NCI-H1105 treated with DMSO at 0.1 percent for 48 hours (cell line): Measurements from ENCODE around the gene SECISBP2L.
"Not testable (repeated sequence)": the region's sequence is repeated elsewhere in the genome, so short reads cannot be mapped to it uniquely, and the experiment has no call there.

ENCODE experiments used
- DNase-seq: peaks from one replicate; lab custom pipeline; 2025; lab: John Stamatoyannopoulos, UW

The SECISBP2L gene, protein sequence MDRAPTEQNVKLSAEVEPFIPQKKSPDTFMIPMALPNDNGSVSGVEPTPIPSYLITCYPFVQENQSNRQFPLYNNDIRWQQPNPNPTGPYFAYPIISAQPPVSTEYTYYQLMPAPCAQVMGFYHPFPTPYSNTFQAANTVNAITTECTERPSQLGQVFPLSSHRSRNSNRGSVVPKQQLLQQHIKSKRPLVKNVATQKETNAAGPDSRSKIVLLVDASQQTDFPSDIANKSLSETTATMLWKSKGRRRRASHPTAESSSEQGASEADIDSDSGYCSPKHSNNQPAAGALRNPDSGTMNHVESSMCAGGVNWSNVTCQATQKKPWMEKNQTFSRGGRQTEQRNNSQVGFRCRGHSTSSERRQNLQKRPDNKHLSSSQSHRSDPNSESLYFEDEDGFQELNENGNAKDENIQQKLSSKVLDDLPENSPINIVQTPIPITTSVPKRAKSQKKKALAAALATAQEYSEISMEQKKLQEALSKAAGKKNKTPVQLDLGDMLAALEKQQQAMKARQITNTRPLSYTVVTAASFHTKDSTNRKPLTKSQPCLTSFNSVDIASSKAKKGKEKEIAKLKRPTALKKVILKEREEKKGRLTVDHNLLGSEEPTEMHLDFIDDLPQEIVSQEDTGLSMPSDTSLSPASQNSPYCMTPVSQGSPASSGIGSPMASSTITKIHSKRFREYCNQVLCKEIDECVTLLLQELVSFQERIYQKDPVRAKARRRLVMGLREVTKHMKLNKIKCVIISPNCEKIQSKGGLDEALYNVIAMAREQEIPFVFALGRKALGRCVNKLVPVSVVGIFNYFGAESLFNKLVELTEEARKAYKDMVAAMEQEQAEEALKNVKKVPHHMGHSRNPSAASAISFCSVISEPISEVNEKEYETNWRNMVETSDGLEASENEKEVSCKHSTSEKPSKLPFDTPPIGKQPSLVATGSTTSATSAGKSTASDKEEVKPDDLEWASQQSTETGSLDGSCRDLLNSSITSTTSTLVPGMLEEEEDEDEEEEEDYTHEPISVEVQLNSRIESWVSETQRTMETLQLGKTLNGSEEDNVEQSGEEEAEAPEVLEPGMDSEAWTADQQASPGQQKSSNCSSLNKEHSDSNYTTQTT

DNA sequence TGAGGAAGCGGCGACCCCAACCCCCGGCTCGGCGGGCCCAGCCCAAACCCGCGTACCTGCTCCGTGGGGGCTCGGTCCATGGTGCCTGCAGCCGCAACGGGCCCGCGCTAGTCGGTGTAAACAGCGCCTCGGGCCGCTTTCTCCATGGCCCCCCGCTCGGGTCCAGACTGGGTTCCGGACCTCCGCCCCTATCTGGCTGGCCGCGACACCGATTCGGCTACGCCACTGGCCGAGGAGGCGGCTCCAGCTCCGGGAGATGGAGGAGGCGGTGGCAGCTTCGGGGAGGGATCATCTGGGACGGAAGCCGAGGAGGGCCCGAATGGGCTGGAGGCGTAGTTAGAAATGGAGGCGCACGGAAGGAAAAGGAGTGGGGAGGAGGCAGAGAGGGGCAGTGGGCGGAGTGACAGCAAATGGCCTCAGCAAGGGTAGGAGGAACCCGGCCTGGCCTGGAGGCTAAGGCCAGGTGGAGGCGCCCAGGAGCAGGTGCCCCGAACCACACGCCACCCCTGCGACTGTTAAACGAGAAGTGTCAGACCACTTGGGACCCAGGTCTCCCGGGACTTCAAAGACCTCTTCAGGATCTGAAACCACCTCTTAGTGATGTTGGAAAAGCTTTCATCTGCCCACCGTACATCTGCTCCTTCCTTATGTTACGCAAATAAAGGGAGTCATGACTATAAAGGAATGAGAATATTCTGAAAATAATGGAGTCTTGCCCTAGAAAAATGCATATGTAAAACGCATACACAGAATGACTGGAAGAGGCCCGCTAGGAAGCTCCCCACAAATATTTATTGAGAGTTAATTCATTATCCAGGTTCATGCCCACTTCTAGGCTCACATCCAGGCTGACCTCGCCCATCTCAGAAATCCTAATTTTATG lies at the start of gene SECISBP2L:
SECISBP2L (minus strand) TSS at position 227 of the 883 bp plus-strand sequence; CDS start at position 80, 147 bp downstream.
- peak; percentile 80 for DNase-seq

DNA sequence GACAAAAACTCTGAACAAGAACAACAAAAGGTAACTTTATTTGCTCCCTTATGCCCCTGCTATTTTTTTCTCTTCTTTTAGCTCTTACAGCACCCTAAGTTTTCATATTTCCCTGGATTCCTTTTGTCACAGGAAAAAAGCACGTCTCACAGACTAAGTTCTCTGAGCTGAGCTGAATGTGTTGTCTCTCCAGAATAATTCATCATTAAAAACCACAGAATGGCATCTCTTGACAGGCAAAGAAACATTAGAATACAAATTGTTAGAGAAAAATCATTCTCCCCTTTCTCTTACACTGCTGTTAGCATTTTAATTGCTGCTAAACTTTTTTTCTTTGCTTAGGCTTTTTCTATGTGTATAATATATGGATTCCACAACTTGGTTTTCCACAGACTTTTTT lies 48.7 kb upstream of the SECISBP2L start:
- DNase-seq = no peak

DNA sequence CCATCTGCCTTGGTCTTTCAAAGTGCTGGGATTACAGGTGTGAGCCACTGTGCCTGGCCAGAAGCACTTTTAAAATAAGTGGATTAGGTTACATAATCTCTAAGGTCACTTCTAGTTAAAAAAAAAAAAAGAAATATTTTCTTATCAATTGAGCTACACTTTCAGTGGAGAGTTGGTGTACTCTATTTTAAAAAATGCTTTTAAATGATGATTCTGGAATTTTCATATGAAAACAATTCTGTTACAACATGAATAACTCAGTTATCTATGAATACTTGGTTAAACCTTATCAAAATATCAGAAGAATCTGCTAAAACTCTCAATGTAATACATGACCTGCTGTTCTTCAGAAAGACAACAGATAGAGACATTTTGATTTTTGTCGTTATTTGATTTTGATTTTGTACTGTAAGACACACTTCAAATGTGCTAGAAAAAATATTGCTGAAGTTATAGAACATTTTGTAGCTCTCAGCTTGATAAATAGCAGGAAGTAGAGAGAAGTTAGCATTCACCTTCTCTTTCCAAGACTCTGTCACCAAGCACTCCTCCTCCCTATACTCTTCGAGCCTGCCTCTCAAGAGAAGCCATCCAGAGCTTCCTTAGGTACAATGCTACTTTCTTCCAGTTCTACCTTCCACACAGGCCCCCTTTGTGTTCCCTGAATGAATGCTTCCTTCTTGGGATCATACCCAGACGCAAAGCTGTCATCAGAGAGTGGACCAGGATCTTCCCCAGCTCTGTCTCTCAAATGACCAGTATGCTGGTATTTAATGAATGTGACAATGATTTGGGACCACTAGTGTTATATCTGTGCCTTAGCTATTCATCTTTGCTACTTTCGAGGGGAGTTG lies 47.2 kb upstream of the SECISBP2L start:
- no peak for DNase-seq

DNA sequence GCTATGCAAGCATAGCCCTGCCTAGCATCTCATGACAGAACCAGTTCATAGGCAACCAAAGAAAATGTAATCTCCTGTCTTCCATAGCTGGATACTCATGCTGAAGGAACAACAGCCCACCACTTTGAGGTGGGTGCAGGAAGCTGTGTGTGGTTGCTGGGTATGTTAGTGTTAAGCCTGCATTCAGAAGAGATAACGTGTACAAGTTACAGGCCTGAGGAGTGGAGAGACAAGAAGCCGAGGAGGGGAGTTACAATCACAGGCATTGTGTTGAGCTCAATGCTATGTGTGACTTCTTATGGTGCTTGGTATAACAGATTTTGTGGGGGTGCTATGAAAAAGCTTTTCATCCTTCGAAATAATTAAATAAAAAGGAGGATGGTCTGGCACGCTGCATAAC lies 42.8 kb upstream of the SECISBP2L start:
- DNase-seq = no peak

DNA sequence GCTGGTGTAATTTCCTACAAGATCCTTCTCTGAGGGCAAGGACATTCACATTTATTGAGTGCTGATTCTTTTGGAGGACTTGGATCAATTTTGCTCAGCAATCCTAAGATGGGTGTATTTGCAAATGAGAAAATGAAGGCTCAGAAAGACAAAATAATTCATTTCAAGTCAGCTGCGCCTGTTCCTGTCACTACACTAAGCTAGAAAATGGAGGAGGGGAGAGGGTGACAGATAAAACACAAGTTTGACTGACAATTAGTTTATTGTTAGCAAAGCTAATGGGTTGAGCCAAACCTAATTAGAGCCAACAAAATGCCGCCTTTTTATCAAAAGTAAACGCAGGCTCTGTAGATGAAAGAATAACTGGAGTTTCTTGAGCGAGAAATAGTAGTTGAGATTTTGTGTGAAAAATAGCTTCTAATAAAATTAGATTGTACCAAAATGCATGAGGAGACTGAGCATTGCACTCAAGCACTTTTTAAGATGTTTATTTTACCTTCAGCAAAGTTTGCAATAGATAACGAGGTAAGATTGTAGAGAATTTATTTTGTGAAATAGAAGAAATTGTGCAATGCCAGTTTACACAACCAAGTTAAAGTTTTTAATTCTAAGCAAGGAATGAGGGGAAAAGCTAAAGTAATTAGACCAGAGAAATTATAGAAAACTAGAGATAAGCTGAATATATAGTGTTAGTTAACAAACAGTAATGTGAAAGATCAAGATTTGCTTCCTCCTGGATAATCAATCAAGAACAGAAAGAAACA lies 39.6 kb upstream of the SECISBP2L start:
- DNase-seq = no peak

DNA sequence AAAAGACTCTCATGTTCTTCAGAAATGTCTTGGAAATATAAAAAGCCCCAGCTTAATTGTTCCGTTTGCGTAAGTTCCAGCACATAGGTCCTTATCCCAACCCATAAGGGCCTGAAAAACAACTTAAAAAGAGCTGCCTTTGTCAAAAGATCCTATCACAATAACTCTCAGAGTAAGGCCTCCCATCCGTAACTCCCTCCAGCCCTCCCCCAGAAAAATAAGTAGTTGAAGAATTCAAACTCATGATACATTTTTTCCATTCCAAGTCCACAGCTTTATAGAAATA lies 38.0 kb upstream of the SECISBP2L start:
- DNase-seq = no peak

DNA sequence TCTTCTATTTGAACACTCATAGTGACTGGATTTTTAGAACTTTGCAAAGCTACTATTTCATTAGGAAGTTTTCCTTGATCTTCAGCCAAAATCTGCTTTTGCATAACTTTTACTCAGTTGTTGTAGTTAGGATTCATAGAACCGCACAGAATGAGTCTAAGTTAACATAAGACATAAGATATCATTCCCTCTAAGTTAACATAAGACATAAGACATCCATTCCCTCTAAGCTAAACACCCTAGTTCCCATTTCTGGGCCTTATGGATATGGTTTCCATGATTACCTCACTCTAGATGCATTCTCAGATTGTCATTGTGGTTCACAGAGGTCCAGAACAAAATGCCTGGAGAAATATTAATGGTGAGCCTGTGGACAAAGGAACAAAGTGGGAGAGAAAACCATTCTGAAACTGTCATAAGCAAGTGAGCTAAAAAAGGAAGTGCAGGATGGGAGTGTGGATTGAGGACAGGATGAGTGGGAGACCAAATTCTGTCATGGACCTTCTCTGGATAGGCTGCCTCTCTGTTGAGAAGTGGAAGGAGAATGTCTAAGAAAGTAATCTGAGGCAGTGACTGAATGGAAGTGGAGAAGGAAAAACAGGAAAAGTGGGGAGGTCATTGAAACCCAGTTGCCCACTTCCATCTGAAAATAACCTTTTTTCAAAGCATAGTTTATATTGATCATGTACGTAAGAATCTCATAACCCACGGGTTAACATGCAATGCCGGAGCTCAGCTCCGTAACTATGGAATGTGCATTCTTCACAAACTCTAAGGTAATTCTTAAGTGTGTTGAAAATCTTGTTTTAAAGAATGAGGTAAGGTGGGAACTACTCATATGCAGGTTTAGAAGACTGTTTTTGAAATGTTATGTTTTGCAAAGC lies 37.4 kb upstream of the SECISBP2L start:
- no peak for DNase-seq

DNA sequence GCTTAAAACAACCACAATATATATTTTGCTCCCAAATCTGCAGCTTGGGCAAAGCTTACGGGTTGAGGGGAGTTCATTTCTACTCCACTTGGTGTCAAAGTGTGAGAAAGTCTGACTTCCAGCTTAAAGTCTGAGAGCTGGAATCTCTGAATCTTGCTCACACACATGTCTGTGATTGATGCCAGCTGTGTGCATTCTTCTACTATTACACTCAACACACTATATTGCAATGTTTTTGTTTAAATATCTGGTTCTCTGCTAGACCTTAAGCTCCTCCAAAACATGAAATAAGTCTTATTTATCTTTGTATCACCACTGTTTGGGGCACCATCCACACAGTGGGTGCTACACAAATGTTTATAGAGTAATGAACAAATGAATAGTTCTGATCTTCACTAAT lies 36.7 kb upstream of the SECISBP2L start:
- DNase-seq = no peak

DNA sequence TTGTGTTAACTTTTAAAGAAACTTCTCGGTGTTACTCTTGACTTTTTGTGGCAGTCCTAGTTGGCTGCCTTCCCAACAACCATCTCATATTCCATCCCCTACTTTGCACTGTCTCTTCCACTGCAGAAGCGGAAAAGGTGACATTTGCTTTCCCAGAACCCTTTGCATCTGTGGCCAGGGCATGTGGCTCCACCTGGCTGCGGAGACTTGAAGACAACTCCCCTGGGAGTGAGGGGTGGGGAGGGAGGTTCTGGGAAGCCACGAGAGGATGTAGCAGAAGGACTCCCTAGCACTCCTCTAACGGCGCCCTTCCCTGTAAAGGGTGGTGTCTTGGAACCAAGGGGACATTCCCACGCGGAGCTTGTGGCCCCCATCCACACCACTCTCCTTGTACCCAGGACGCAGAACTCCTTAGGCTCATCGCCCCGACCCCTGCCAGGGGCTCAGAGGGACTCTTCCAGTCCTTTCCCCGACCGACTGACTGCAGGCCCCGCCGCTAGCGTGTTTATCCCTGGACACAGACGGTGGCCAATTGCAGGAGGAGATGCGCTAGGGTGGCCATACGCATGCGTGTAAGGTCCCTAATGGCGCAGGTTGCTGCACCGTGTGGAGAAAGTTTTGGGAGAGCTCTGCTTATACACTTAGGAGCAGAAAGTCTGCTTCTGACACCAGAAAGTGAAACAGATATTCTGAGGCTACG lies 33.2 kb upstream of the SECISBP2L start:
- DNase-seq = no peak

DNA sequence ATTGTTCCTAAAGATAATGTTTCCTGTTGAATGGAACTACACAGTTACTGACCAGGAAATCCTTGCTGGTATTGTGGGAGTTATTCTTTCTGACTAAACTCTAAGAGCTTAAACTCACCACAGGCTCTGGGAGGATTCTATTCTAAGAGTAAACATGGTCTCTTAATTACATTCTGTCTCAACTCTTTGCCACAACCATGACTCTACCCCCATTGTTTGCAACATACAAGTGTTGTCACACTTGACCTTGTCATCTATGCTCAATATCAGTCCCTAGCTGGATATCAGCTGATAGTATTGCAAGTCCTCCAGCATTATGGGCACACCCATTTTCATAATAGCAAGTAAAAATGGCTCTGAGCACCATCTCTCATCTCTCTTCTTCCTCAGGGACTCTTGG lies 29.6 kb upstream of the SECISBP2L start:
- no peak for DNase-seq

DNA sequence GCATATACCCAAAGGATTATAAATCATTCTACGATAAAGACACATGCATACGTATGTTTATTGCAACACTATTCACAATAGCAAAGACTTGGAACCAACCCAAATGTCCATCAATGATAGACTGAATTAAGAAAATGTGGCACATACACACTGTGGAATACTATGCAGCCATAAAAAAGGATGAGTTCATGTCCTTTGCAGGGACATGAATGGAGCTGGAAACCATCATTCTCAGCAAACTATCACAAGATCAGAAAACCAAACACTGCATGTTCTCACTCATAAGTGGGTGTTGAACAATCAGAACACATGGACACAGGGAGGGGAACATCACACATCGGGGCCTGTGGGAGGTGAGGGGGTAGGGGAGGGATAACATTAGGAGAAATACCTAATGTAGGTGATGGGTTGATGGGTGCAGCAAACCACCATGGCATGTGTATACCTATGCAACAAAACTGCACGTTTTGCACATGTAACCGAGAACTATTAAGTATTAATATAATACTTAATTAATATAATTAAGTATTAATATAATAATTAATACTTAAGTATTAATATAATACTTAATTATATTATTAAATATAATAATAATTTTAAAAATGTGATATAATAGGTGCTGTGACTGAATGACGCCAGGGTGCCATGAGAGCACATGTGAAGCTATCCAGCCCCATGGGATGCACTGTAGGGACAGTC lies 28.5 kb upstream of the SECISBP2L start:
- DNase-seq = not testable (repeated sequence)

DNA sequence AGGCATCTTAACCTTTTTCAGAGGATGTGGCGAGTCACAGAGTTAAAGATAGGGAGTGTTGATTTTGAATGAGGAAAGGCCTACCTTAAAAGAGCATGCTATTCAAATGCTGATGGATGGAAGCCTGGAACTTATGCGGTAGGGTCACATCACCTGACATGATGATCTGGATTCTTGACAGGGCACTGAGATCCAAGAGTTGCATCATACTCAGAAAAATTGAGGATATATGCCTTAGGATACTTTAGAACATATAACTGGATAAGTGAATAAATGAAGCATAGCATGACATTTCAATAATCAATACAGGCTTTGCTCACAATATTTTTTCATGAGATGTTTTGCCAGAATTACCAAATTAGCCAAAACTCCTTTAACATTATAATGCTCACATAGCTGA lies 20.1 kb upstream of the SECISBP2L start:
- no peak for DNase-seq

DNA sequence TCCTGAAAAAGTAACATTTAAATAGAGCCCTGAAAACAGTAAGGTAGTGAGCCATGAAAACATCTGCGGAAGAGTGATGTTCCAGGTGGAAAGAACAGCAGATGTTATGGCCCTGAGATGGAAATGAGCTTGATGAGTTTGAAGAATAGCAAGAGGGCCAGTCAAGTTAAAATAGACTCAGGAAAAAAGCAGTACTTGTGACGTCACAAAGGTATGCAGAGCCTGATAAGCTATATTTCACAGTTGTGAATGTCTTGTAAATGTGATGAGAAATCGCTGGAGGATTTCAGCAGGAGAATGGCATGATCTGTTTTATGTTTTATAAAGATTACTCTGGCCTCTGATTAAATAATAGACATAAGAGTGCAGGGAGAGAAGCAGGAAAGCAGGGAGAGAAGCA lies 18.6 kb upstream of the SECISBP2L start:
- DNase-seq = no peak

DNA sequence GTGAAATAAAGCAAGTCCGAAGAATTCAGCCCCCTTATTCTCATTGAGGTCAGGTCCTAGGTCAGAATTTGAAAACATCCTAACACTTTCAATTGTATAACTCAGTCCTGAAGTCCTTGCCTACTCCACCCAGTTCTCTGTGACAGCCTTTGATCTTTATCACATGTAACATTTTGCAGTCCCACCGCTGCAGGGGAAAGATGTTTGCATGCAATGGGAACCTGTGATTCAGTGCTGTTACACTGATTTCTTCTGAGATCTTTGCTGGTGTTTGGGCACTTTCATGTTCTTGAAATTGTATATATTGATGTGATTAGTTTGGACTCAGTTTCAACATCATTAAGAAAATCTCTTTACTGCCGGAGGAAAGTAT lies 18.0 kb upstream of the SECISBP2L start:
- no peak for DNase-seq

DNA sequence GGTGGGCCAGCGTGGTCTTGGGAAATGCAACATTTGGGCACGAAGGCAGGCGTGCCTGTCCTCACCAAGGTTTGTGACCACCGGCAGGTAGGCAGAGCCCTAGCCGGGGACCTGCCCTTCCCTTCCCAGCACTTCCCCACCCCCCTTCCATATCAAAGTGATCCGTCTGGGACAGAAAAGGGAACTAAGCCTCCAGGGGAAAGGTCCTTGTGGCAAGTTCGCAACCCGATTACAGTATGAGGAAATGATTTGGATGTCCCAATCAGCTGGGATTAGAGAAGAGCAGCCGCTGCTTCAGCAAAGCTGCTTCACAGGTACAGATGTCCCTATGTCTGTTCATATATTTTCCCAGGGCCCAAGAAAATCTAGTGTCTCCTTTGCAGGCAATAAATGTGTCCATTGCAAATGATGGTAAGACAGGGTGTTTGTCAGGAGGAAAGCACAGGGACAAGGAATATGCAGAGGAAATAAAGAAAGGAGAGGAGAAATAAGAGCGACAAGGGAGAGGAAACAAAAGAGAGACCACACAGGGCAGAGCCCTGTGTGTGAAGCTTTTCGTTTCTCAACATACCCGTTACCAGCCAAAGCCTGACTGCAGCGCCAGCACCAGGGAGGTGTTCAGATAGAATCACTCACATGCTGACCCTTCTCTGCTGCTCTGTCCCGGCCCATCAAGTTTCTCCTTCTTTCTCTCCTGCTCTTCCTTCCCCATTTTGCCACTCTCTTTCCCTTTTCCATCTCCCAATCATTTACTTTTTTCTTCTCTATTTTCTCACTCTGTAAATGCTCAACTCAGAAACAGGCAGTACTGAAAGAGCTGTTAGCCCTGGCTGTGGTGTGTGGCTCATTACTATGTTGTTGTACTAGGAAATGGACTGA lies 17.4 kb upstream of the SECISBP2L start:
- DNase-seq = no peak

DNA sequence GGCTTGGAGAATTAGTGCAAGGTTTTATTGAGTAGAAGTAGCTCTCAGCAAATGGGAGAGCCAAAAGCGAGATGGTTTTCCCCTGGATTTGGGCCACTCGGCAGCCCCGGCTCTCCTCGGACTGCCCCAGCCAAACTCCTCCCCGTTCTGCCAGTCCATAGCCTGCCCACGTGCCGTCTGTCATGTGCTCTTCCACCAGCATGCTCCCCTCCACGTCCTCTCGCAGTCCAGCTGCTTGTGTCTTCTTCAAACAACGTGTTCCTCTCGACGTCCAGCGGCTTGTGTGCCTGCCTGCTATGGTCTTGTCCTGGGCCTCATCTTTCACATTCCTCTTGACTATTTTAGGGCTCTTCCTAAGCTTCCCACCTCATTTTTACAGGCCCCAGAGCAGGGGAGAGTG lies 16.7 kb upstream of the SECISBP2L start:
- no peak for DNase-seq
